ENCODE measurements around the gene TACC3.

DNA sequence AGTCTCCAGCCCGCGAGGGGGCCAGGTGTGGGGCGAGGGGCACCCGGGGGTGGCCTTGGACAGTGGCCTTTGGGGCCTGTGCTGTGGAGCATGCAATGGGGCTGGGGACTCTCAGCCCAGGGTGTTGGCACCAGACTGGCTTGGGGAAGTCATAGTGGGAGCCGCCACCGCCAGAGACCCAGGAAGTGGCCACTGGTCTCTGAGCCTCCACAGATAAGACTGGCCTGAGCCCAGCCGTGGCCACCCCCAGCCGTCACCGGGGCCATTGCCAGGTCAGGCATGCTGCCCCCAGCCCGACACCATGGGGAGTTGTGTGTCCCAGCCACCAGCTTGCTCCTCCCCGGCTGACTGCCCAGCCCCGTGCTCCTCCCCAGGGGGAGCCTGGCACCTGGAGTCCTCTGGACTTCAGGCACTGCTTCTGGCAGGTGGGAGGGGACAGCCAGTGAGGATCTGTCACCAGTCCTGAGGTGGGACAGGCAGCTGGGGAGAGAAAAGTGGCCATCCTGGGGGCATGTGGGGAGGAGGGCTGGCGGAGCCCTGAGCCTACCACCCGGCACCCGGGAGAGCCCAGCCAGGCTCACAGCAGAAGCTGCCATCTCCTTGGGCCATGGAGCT is 32.5 kb downstream of the TACC3 start:
- TF ChIP-seq, protein P1, sequence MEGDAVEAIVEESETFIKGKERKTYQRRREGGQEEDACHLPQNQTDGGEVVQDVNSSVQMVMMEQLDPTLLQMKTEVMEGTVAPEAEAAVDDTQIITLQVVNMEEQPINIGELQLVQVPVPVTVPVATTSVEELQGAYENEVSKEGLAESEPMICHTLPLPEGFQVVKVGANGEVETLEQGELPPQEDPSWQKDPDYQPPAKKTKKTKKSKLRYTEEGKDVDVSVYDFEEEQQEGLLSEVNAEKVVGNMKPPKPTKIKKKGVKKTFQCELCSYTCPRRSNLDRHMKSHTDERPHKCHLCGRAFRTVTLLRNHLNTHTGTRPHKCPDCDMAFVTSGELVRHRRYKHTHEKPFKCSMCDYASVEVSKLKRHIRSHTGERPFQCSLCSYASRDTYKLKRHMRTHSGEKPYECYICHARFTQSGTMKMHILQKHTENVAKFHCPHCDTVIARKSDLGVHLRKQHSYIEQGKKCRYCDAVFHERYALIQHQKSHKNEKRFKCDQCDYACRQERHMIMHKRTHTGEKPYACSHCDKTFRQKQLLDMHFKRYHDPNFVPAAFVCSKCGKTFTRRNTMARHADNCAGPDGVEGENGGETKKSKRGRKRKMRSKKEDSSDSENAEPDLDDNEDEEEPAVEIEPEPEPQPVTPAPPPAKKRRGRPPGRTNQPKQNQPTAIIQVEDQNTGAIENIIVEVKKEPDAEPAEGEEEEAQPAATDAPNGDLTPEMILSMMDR (IDR thresholded peaks at IDR 0.05) = no peak
- no peak for TF ChIP-seq POLR2A (IDR thresholded peaks at IDR 0.05)
- TF ChIP-seq POLR2AphosphoS5 (IDR thresholded peaks at IDR 0.05) = no peak
- TF ChIP-seq EP300 (IDR thresholded peaks at IDR 0.05) = no peak
